NCI-H2171 (cell line): ENCODE results near the gene PCBP3.

Experiments used
- DNase-seq: peaks from one replicate; lab custom pipeline; 2025; lab: John Stamatoyannopoulos, UW

PCBP3 gene

DNA sequence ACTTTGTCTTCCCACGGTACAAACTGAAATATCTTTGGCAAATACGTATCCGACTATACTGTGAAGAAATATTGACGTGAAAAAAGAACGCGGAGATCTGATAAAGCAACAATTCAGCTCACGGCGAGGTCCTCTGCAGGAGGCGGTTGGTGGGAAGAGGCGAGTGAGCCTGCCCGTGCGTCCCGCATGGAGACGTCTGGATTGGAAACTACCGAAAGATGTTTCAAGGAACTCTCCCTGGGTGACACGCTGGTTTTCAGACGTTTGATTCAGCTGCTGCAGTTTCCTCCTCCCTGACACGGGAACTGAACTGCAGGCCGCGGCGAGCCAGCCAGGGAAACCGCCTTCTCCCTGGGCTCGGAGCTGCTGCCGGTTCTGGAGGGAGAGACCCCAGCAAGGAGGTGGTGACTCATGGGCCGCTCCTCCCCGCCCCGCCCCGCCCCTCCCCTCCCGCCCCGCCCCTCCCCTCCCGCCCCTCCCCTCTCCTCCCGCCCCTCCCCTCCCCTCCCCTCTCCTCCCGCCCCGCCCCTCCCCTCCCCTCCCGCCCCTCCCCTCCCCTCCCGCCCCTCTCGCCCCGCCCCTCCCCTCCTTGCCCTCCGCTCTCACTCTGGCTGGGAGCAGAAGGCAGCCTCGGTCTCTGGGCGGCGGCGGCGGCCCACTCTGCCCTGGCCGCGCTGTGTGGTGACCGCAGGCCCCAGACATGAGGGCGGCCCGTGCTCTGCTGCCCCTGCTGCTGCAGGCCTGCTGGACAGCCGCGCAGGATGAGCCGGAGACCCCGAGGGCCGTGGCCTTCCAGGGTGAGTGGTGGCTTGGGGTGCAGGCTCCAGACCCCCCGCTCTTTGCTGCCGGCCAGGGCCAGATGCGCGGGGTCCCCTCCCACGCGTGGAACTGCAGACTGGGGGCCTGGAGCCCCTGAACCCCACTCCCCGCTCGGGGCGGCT, 337.9 kb downstream of the PCBP3 start, which contains the start of gene COL6A1:
TSS of gene COL6A1 (plus strand) at position 620 of the 941 bp plus-strand sequence. CDS start at position 701, 81 bp downstream.
- peak; percentile 67 for DNase-seq

DNA sequence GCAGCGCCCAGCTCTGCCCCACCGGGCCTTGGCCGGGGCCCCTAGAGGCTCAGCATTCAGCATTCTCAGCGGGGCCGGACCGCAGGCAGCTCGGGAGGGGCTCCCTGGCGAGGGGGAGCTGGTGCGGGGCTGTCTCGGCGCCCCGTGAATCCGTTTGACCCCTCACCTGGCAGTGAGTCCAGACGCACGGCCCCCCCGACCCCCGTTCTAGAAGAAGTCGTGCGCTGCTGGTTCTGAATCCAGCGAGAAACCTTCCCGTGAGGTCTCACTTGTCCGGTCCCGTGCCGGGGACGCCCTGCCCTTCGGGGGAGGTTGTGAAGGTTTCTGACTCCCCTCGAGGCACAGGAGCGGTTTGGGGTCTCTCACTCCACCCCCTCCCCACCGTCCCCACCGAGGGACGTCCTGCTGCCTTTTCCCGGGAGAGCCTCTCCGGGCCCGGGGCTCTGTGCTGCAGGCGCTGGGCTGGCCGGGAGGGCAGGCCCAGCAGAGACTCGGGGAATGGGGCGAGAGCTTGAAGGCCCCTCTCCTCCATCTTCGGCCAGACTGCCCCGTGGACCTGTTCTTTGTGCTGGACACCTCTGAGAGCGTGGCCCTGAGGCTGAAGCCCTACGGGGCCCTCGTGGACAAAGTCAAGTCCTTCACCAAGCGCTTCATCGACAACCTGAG, 338.7 kb downstream of the PCBP3 start:
- no peak for DNase-seq

GRCh38 chr21:45982758-45983648, 339.5 kb downstream of the PCBP3 start:
- no peak for DNase-seq

DNA sequence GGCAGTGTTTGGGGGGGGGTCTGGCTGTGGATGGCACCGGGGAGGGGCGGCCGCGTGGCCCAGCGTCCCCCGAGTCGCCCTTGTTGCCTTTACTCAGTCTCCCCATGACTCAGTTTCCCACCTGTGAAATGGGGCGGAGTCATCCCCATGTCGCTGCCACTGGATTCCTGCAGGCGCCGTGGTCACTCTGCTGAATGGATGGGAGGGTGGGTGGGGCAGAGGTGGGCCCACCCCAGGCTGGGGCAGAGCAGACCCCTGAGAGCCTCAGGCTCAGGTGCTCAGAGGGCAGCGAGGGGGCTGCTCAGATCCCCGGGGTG, 340.1 kb downstream of the PCBP3 start:
- DNase-seq = no peak

DNA sequence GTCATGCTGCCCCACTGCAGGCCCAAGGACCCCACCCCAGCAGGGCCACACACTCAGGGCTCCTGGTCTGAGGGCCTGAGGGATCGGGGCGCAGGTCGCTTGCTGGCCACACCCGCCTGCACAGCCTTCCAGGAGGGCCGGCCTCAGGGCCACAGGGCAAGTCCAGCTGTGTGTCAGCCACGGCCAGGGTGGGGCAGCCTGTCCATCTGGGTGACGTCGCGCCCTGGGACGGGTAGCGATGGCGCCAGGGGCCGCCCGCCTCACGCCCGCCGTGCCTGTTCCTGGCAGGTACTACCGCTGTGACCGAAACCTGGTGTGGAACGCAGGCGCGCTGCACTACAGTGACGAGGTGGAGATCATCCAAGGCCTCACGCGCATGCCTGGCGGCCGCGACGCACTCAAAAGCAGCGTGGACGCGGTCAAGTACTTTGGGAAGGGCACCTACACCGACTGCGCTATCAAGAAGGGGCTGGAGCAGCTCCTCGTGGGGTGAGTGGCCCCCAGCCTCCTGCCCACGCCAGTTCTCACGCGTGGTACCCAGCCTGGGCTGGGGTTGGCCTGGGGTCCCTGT, 340.5 kb downstream of the PCBP3 start:
- no peak for DNase-seq

DNA sequence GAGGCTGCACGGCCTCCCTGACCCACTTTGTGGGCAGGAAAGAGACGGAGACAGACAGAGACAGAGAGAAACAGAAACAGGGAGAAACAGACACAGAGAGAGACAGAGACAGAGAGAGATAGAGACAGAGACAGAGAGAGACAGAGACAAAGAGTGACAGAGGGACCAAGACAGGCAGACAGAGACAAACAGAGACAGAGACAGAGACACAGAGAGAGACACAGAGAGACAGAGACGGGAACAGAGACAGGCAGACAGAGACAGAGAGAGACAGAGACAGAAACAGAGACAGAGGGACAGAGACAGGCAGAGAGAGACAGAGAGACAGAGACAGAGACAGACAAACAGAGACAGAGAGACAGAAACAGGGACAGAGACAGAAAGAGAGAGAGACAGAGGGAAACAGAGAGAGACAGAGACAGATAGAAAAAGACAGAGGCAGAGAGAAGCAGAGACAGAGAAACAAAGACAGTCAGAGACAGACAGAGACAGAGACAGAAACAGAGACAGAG, 341.1 kb downstream of the PCBP3 start:
- no peak for DNase-seq

DNA sequence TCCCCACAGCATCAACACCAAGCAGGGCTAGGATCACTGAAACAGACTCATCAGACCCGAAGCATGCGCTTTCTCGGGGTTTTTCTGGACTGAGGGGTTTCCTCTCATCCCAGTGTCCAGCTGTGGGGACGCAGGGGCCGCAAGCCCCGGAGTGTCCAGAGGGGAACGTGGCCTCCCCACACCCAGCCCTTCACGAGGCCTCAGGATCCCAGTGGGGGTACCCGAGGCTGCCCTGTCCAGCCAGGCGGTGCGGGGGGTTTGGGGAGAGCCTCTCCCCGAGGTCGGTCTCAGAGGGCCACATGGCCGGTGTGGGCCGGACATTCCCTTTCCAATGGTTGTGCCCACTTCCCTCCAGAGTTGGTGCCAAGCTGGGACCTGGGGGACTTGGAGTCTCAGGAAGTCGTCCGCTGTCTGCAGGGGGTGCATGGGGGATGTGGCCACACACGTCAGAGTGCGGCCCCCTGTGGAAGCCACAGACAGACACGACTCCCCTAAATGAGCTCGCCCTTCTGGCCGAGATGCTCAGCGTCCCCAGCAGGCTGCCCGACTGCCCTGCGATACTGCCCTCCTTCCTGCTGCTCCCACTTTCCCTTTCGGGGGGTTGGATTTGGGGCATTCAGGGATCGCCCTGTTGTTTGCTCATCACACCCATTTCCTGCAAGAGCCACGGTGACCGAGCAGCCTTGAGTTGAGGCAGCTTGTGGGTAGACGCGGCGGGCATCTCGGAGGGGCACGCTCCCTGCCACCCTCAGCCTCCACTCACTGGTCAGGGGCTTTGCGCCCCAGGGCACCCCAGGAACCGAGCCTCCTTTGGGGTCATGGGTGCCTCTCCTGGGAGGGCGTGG, 342.2 kb downstream of the PCBP3 start:
- DNase-seq = no peak

DNA sequence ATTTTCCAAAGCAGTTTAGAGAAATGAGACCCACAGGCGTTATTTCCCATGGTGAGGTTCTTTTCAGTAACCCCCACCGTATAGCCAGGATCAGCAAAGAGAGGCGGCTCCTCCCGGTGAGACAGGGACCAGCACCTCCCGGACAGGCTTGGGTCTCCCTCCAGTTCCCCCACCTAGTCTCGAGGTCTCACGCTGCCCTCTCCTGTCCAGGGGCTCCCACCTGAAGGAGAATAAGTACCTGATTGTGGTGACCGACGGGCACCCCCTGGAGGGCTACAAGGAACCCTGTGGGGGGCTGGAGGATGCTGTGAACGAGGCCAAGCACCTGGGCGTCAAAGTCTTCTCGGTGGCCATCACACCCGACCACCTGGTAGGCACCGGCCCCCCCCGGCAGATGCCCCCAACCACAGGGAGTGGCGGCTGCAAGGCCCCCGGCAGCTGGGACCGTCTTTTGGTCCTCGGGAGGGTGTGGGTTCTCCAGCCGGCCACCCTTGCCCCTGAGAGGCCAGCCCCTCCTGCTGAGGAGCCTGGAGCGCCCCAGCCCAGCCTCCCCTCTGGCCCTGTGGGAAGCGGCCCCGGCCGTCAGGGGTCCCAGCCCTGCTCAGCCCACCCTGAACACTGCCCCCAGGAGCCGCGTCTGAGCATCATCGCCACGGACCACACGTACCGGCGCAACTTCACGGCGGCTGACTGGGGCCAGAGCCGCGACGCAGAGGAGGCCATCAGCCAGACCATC, 343.0 kb downstream of the PCBP3 start:
- DNase-seq = no peak

DNA sequence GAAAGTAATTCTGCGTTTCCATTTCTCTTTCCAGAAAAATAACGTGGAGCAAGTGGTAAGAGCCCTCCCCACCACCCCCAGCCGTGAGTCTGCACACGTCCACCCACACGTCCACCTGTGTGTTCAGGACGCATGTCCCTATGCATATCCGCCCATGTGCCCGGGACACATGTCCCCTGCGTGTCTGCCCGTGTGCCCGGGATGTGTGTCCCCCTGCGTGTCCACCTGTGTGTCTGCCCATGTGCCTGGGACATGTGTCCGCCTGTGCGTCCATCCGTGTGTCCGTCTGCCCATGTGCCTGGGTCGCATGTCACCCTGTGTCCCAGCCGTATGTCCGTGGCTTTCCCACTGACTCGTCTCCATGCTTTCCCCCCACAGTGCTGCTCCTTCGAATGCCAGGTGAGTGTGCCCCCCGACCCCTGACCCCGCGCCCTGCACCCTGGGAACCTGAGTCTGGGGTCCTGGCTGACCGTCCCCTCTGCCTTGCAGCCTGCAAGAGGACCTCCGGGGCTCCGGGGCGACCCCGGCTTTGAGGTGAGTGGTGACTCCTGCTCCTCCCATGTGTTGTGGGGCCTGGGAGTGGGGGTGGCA, 343.7 kb downstream of the PCBP3 start:
- no peak for DNase-seq

DNA sequence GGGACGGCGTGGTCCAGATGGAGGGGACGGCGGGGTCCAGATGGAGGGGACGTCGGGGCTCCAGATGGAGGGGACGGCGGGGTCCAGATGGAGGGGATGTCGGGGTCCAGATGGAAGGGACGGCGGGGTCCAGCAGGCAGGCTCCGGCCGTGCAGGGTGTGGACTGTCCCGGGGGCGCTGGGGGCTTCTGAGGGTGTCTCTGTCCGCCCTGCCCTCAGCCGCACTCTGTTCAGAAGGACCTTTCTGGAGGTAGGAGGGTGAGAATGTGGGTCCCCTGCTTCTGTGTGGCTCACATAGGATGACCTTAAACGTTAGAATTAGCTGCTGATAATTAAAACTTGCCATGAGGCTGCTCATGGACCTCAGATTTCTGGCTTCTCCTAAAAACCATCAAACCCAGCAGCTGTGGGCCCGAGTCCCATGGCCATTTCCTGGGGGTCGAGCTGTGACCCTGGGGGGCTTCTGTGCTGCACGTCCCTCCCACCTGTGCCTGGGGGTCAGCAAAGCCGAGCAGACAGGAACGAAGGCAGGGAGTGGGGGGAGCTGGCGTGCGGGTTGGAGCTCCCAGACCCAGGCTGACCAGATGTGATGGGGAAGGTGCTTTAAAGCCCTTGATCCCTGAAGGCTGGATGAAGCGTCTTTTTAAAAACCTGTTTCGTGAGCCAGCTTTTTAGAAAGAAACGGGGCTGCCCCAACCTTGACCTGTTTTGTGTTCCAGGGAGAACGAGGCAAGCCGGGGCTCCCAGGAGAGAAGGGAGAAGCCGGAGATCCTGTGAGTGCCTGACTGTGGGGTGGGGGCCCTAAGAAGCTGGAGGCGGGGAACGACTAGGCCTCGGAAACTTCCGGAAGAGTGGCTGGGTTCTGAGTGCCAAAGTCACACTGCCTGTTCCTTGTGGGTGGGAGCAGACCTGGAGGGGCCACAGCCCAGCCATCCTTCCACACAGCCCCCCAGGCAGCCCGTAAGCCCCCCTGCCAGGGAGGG, 345.1 kb downstream of the PCBP3 start:
- no peak for DNase-seq

- no peak for DNase-seq
Observed at GRCh38 chr21:45989355-45990048, 346.0 kb downstream of the PCBP3 start.

- no peak for DNase-seq
Observed at GRCh38 chr21:45990049-45990711, 346.7 kb downstream of the PCBP3 start.

DNA sequence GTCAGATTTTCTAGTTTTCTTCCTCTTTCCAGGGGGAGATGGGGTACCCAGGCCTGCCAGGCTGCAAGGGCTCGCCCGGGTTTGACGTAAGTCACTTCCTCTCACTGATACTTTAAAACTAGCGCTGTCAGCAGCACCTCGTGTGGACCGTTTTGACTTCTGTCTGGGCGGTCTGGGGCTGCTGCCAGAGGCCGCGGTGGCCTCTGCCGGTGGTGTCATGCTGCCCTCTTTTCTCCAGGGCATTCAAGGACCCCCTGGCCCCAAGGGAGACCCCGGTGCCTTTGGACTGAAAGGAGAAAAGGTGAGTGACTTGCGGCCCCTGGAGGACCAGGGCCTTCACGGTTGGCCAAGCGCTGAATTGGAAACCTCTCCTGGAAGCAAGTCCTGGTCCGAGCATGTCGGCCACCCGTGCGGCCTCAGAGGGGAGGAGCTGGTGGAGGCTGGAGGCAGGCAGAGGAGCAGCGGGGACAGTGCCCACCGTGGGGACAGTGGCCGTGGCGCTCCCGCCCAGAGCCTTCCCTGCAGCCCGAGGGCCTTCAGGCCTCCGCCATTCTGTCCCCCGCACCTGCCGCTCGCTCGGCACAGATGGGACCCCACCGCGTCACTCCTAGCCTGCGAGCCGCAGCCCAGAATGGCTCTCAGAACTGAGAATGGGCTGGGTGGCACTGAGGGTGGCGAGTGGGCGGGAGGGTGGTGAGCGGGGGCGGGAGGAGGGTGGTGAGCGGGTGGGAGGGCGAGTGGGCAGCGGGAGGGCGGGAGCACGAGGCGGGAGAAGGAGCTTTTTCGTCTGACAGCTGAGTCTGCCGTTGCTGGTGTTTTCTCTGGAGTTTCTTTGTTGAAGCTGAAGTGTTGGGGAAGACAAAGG, 347.4 kb downstream of the PCBP3 start:
- DNase-seq = no peak

DNA sequence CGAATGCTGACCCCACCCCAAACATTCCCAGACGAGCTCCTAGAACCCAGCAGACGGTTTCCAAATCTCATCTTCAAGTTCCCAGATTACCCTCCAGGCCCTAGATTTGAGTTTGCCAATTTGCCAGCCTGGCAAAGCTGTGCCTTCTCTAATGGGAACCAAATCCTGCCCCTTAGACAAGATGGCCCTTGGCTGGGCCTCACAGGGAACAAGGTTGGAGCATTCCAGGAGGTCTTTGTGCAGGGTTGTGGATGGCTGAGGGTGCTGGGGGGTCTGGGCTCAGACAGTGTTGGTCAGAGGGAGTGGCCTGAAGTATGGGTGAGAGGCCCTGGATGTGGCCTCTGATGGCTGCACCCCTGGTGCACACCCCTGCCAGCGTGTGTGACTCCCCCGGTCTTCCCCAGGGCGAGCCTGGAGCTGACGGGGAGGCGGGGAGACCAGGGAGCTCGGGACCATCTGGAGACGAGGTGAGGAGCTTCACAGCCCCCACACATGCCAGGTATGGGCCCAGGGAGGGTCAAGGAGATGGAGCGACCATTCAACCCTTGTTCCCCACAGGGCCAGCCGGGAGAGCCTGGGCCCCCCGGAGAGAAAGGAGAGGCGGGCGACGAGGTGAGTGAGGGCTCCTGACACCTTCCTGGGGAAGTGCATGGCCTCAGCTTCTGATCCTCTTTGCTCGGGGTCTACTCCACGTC, 348.2 kb downstream of the PCBP3 start:
- no peak for DNase-seq
